Ascending aorta (tissue), 2 donors: ENCODE measurements around the gene DDX52. TPM values are rescaled to one million over a fixed set of nuclear protein-coding genes. Genes with fewer than 3 reads are reported as not detected.

Experiments
- DNase-seq, 2 donors: peaks; one replicate each; pipeline ENCODE4 v3.0.0-alpha.2; 2019; ENCODE audit warnings: low spot score in 2 of 2
- H3K27ac ChIP-seq, 2 donors: fragments of 200-600 bp; sonication (generic); one replicate each; pipeline ENCODE4 v1.5.1; 2016 to 2017; ENCODE audit warnings: mild to moderate bottlenecking in 1 of 2
- H3K27me3 ChIP-seq: fragments of 200-600 bp; sonication (generic); one replicate; pipeline ENCODE4 v1.5.1; 2017
- H3K36me3 ChIP-seq, 2 donors: fragments of 200-600 bp; sonication (generic); one replicate each; pipeline ENCODE4 v1.5.1; 2016
- H3K4me1 ChIP-seq, 2 donors: fragments of 200-600 bp; sonication (generic); one replicate each; pipeline ENCODE4 v1.5.1; 2016 to 2017; ENCODE audit warnings: mild to moderate bottlenecking in 1 of 2
- H3K4me3 ChIP-seq, 2 donors: fragments of 200-600 bp; sonication (generic); one replicate each; pipeline ENCODE4 v1.5.1; 2016 to 2017; ENCODE audit warnings: mild to moderate bottlenecking in 1 of 2
- H3K9me3 ChIP-seq, 2 donors: fragments of 200-600 bp; sonication (generic); one replicate each; pipeline ENCODE4 v1.5.1; 2016
- intact Hi-C: fragments of 100-400 bp; cut with DNase I; formaldehyde crosslinking; loops from one replicate; pipeline ENCODE4 v1.15.1; 2023
- total RNA-seq: library from RNA; depleted of rRNA; stranded (reverse); fragments of >200 nt; gene quantifications from one replicate; pipeline ENCODE4 v1.1.0, GENCODE V29; 2016
- TF ChIP-seq, protein P1 (sequence below), 3 experiments: fragments of 200-600 bp in 2 of 3; fragments of 450-650 bp in 1 of 3; sonication (generic) in 2 of 3; IDR thresholded peaks; one replicate each; pipeline ENCODE4 v1.5.1; 2016 to 2019; ENCODE audit warnings: antibody characterized with exemption in 3 of 3, mild to moderate bottlenecking in 1 of 3, moderate library complexity in 1 of 3

The DDX52 gene
- total RNA-seq, 1 donor from 2014 or later = 12.6 TPM

DNA sequence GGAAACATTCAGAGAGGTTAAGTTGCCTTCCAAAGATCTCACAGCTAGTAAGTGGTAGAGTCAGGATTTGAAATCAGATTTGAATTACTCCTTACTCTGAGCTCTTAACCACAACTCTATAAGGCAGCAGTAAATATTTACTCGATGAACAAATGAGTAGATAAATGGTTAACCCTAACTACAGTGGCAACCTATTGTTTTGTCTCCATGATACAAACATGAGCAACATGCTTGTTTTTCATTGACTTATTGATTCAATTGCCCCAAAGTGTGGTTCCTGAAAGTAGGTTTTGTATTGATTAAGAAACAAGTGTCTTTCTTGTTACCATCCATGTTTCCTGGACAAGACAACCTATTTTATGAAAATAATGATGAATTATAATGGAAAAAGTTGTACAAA is 34.8 kb upstream of the DDX52 start:
- H3K27ac ChIP-seq = no peak overlapping the region
- no peaks in the 10 kb centered on the region for H3K27me3 ChIP-seq
- H3K4me3 ChIP-seq = no peak overlapping the region
- H3K9me3 ChIP-seq = no peaks in the 10 kb centered on the region
- no peak for DNase-seq
- H3K4me1 ChIP-seq = no peaks in the 10 kb centered on the region
- no peaks in the 10 kb centered on the region for H3K36me3 ChIP-seq
- intact Hi-C loops = no loop called here
- TF ChIP-seq, protein P1, sequence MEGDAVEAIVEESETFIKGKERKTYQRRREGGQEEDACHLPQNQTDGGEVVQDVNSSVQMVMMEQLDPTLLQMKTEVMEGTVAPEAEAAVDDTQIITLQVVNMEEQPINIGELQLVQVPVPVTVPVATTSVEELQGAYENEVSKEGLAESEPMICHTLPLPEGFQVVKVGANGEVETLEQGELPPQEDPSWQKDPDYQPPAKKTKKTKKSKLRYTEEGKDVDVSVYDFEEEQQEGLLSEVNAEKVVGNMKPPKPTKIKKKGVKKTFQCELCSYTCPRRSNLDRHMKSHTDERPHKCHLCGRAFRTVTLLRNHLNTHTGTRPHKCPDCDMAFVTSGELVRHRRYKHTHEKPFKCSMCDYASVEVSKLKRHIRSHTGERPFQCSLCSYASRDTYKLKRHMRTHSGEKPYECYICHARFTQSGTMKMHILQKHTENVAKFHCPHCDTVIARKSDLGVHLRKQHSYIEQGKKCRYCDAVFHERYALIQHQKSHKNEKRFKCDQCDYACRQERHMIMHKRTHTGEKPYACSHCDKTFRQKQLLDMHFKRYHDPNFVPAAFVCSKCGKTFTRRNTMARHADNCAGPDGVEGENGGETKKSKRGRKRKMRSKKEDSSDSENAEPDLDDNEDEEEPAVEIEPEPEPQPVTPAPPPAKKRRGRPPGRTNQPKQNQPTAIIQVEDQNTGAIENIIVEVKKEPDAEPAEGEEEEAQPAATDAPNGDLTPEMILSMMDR (IDR thresholded peaks at IDR 0.05) = no peak

DNA sequence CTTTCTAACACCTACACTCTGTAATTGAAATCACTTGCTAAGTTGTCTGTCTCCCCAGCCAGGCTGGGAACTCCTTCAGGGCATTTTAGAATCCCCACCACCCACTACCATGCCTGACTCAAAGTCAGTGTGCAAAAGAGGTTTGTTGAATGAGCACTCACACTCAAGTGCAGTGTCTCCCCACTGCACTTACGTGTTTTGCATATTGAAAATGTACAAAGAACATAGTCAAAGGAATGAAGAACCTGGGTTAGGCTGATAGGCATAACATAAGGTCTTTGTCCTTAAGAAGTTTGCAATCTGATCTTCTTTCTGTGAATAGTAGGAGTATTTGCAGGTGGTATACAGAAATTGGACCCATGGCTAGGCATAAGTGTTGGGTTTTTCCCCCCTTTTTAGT is 33.8 kb upstream of the DDX52 start:
- no peak for DNase-seq
- Histone ChIP-seq H3K4me1 (no peaks in the 10 kb centered on the region), H3K4me3 (no peak overlapping the region), H3K36me3 (no peaks in the 10 kb centered on the region), H3K9me3 (no peaks in the 10 kb centered on the region), H3K27me3 (no peaks in the 10 kb centered on the region), H3K27ac (no peak overlapping the region)
- intact Hi-C loops = no loop called here
- TF ChIP-seq, protein P1 (IDR thresholded peaks at IDR 0.05) = no peak

DNA sequence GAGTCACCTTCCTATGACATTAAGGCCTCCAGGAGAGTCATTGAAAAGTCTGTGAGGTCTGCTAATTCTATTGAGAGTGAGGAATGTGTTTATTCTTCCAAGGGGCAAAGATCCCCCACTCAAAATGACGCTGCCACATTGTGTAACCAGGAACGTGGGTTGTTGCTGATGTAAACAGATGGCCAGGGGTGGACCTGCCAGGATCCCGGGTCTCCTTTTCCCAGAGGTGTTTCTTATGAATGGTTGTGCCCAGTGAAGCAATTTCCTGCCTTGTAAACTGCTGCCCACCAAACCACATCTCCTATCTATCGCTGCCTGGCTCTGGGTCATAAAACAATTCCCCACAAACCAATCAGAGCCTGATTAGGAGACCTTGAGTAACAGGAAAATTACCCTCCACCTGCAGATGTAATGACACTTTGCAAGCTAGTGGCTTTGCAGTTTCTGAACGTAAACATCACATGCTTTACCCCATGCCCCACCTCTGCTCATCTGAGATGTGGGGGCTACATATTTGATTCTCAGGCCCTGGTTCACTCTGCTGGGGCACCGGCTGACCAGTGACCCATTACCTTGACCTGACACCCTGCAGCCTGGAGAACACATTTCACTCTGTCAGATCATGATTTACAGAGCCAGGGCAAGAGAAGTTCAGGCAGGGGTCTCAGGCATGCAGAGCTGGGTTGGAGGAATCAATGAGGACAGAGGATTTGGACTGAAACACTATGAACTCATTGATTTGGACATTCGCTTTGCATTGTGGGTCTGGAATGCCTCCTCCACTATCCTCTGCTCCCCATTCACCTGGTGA is 33.1 kb upstream of the DDX52 start:
- H3K9me3 ChIP-seq = no peaks in the 10 kb centered on the region
- DNase-seq = no peak
- H3K4me3 ChIP-seq = no peak overlapping the region
- TF ChIP-seq, protein P1 (IDR thresholded peaks at IDR 0.05) = no peak
- no peaks in the 10 kb centered on the region for H3K4me1 ChIP-seq
- H3K27me3 ChIP-seq = no peaks in the 10 kb centered on the region
- H3K36me3 ChIP-seq = no peaks in the 10 kb centered on the region
- no peak overlapping the region for H3K27ac ChIP-seq
- intact Hi-C loops = no loop called here

DNA sequence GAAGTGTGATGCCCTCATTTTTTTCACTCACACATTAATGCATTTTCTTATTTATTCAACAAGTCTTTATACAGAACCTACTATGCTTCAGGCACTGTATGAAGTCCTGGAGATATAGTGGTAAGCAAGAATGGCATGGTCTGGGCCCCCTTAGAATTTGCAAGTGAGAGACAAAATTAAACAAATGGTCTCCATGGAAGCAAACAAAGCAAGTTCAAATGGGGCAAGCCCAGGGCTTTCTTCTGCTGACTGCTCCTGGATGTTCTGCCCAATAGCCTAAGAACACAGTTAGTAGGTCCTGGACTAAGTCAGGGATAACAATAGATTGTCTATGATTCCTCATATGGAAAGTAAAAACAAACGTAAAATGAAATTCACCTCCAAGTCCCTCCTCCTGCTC is 31.3 kb upstream of the DDX52 start:
- H3K36me3 ChIP-seq = no peaks in the 10 kb centered on the region
- H3K27me3 ChIP-seq = no peaks in the 10 kb centered on the region
- H3K4me1 ChIP-seq = no peaks in the 10 kb centered on the region
- no peaks in the 10 kb centered on the region for H3K9me3 ChIP-seq
- no peak overlapping the region for H3K27ac ChIP-seq
- no peak overlapping the region for H3K4me3 ChIP-seq
- intact Hi-C loops = no loop called here
- no peak for DNase-seq
- TF ChIP-seq, protein P1 (IDR thresholded peaks at IDR 0.05) = no peak

DNA sequence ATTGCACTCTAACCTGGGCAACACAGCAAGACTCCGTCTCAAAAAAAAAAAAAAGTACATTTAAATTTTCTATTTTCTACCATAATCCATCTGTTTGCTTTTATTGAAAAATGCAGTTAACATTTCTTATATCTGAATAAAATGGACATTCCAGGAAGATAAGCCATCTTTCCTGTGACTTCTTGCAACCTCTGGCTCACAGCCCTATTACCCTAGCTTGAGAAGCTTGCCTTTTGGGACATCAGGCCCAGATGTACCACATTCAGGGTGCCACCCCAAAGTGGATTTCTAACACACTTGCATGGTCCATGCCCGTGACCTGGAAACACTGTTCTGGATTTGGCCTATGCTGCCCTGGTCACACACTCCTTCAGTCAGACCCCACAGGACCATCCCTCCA is 30.1 kb upstream of the DDX52 start:
- H3K4me1 ChIP-seq = no peaks in the 10 kb centered on the region
- no peak overlapping the region for H3K27ac ChIP-seq
- DNase-seq = no peak
- no peaks in the 10 kb centered on the region for H3K9me3 ChIP-seq
- TF ChIP-seq, protein P1 (IDR thresholded peaks at IDR 0.05) = no peak
- intact Hi-C loops = no loop called here
- H3K27me3 ChIP-seq = no peaks in the 10 kb centered on the region
- H3K36me3 ChIP-seq = no peaks in the 10 kb centered on the region
- no peak overlapping the region for H3K4me3 ChIP-seq
